Hepatocyte (in vitro differentiated cells): Measurements from ENCODE around the gene PLCH2. TPM values are rescaled to one million over a fixed set of nuclear protein-coding genes. Genes with fewer than 3 reads are reported as not detected.

Source experiments
- DNase-seq: peaks from one replicate; pipeline ENCODE4 v3.0.0-alpha.2; 2016; ENCODE audit warnings: low spot score
- H2AFZ ChIP-seq: fragments of 200-600 bp; sonication (generic); 2 replicates; pipeline ENCODE4 v1.6.0; 2016; ENCODE audit warnings: antibody characterized with exemption, mild to moderate bottlenecking
- H3K27ac ChIP-seq: fragments of 200-600 bp; sonication (generic); 2 replicates; pipeline ENCODE4 v1.5.1; 2016; ENCODE audit warnings: mild to moderate bottlenecking
- H3K27me3 ChIP-seq: fragments of 200-600 bp; sonication (generic); 2 replicates; pipeline ENCODE4 v1.6.1; 2016
- H3K36me3 ChIP-seq: fragments of 200-600 bp; sonication (generic); replicated peaks from 2 replicates; pipeline ENCODE4 v1.5.1; 2016; ENCODE audit warnings: low read depth; ENCODE audit not compliant: insufficient read depth
- H3K4me1 ChIP-seq: fragments of 200-600 bp; sonication (generic); 2 replicates; pipeline ENCODE4 v1.5.1; 2016; ENCODE audit warnings: mild to moderate bottlenecking, moderate library complexity; ENCODE audit not compliant: insufficient read depth
- H3K4me2 ChIP-seq: fragments of 200-600 bp; sonication (generic); 2 replicates; pipeline ENCODE4 v1.6.0; 2016
- H3K4me3 ChIP-seq: fragments of 200-600 bp; sonication (generic); 2 replicates; pipeline ENCODE4 v1.5.1; 2016; ENCODE audit warnings: mild to moderate bottlenecking
- H3K79me2 ChIP-seq: fragments of 200-600 bp; sonication (generic); 2 replicates; pipeline ENCODE4 v1.6.0; 2017; ENCODE audit warnings: mild to moderate bottlenecking
- H3K9me2 ChIP-seq: fragments of 200-600 bp; sonication (generic); replicated peaks from 2 replicates; pipeline ENCODE4 v1.6.0; 2017; ENCODE audit warnings: mild to moderate bottlenecking; ENCODE audit not compliant: insufficient read depth
- H3K9me3 ChIP-seq: fragments of 200-600 bp; sonication (generic); 2 replicates; pipeline ENCODE4 v1.5.1; 2016; ENCODE audit warnings: low read depth, mild to moderate bottlenecking
- H4K20me1 ChIP-seq: fragments of 200-600 bp; sonication (generic); 2 replicates; pipeline ENCODE4 v1.6.0; 2016; ENCODE audit warnings: mild to moderate bottlenecking; ENCODE audit not compliant: insufficient read depth, poor library complexity, severe bottlenecking
- CTCF ChIP-seq: fragments of 200-600 bp; sonication (generic); IDR thresholded peaks from 2 replicates; pipeline ENCODE4 v1.5.1; 2016; ENCODE audit warnings: antibody characterized with exemption, mild to moderate bottlenecking; ENCODE audit not compliant: poor library complexity
- EZH2 ChIP-seq: fragments of 200-600 bp; sonication (generic); IDR thresholded peaks from 2 replicates; pipeline ENCODE4 v1.6.1; 2016; ENCODE audit warnings: antibody characterized with exemption, mild to moderate bottlenecking, borderline replicate concordance
- EZH2phosphoT487 ChIP-seq: fragments of 200-600 bp; sonication (generic); IDR thresholded peaks from one replicate; pipeline ENCODE4 v1.6.1; 2018; ENCODE audit warnings: antibody characterized with exemption, mild to moderate bottlenecking, low read depth, moderate library complexity; ENCODE audit not compliant: unreplicated experiment, severe bottlenecking
- WGBS: methylation state at CpG from one replicate; pipeline ENCODE4 v1.1.6; 2016; ENCODE audit warnings: low lambda C conversion rate; ENCODE audit errors: missing lambda C conversion rate; 5-methylcytosine and 5-hydroxymethylcytosine counted together
- polyA plus RNA-seq: library from polyadenylated mRNA; unstranded; fragments of >200 nt; fragmentation: Nextera tagmentation; extraction: Ambion mirVana; gene quantifications from 2 replicates; pipeline ENCODE4 v1.2.1, GENCODE V29; 2016
- total RNA-seq: library from RNA; depleted of rRNA; stranded (reverse); fragments of >200 nt; gene quantifications from 2 replicates; pipeline ENCODE4 v1.2.3, GENCODE V29; 2014

PLCH2 gene
- total and polyA plus RNA-seq, 2 experiments from 2014 or later = 1.3 to 3.4 TPM

GRCh38 chr1:2459757-2460156 is 16.3 kb upstream of the PLCH2 start:
- no peak overlapping the region for H3K4me2 ChIP-seq
- no peak for TF ChIP-seq EZH2phosphoT487
- no peak for TF ChIP-seq EZH2
- TF ChIP-seq CTCF = peak; percentile 9
- DNase-seq = peak; percentile 21
- H3K27ac ChIP-seq = no peak overlapping the region
- H3K9me2 ChIP-seq = no peaks in the 10 kb centered on the region
- H4K20me1 ChIP-seq = no peaks in the 10 kb centered on the region
- WGBS = 81% methylated on average over 22 of the region's 23 CpGs
- H3K36me3 ChIP-seq = no peaks in the 10 kb centered on the region
- no peaks in the 10 kb centered on the region for H3K4me1 ChIP-seq
- H2AFZ ChIP-seq = no peak overlapping the region
- H3K4me3 ChIP-seq = no peak overlapping the region
- H3K27me3 ChIP-seq = no peaks in the 10 kb centered on the region
- H3K79me2 ChIP-seq = no peaks in the 10 kb centered on the region
- H3K9me3 ChIP-seq = no peaks in the 10 kb centered on the region

GRCh38 chr1:2460203-2460602 is 15.9 kb upstream of the PLCH2 start:
- Histone ChIP-seq H3K4me3 (no peak overlapping the region), H3K4me1 (no peaks in the 10 kb centered on the region), H3K9me2 (no peaks in the 10 kb centered on the region), H3K27me3 (no peaks in the 10 kb centered on the region), H4K20me1 (no peaks in the 10 kb centered on the region), H2AFZ (no peak overlapping the region), H3K79me2 (no peaks in the 10 kb centered on the region), H3K9me3 (no peaks in the 10 kb centered on the region), H3K4me2 (no peak overlapping the region), H3K36me3 (no peaks in the 10 kb centered on the region), H3K27ac (no peak overlapping the region)
- 77% methylated on average over 8 of the region's 8 CpGs for WGBS
- DNase-seq = no peak
- no peak for TF ChIP-seq EZH2
- no peak for TF ChIP-seq CTCF
- TF ChIP-seq EZH2phosphoT487 = no peak

GRCh38 chr1:2460996-2461751 is 14.9 kb upstream of the PLCH2 start:
- Histone ChIP-seq H3K9me3 (no peaks in the 10 kb centered on the region), H3K4me1 (no peaks in the 10 kb centered on the region), H3K27me3 (no peaks in the 10 kb centered on the region), H2AFZ (no peak overlapping the region), H3K36me3 (no peaks in the 10 kb centered on the region), H3K79me2 (no peaks in the 10 kb centered on the region), H4K20me1 (no peaks in the 10 kb centered on the region), H3K4me3 (no peak overlapping the region), H3K9me2 (no peaks in the 10 kb centered on the region), H3K4me2 (no peak overlapping the region), H3K27ac (no peak overlapping the region)
- DNase-seq = no peak
- no peak for TF ChIP-seq EZH2phosphoT487
- TF ChIP-seq CTCF = no peak
- no peak for TF ChIP-seq EZH2
- 86% methylated on average over 15 of the region's 18 CpGs for WGBS
